WERI-Rb-1 (cell line): ENCODE measurements around the gene SHTN1.
A peak's percentile ranks its signal among the peaks of the same experiment; 100 is the strongest.

ENCODE experiments used
- DNase-seq: peaks from one replicate; pipeline ENCODE4 v3.0.0-alpha.2; 2020
- H3K27ac ChIP-seq: fragments of 250-450 bp; sonication (Bioruptor Pico); 2 replicates; pipeline ENCODE4 v1.5.1; 2020; ENCODE audit warnings: mild to moderate bottlenecking, moderate library complexity
- H3K27me3 ChIP-seq: fragments of 250-450 bp; sonication (Bioruptor Pico); 2 replicates; pipeline ENCODE4 v1.5.1; 2021; ENCODE audit warnings: mild to moderate bottlenecking, low read depth, moderate library complexity; ENCODE audit not compliant: insufficient read depth, severe bottlenecking
- H3K36me3 ChIP-seq: fragments of 250-450 bp; sonication (Bioruptor Pico); 2 replicates; pipeline ENCODE4 v1.5.1; 2020; ENCODE audit warnings: mild to moderate bottlenecking, moderate library complexity
- H3K4me3 ChIP-seq: 2 replicates; pipeline ENCODE4 v1.5.1; 2011; ENCODE audit warnings: low read depth, mild to moderate bottlenecking, control low read depth, low read length
- H3K9me3 ChIP-seq: fragments of 250-450 bp; sonication (Bioruptor Pico); 2 replicates; pipeline ENCODE4 v1.5.1; 2021; ENCODE audit warnings: mild to moderate bottlenecking, moderate library complexity; ENCODE audit not compliant: severe bottlenecking
- TF ChIP-seq, protein P1 (sequence below): IDR thresholded peaks from 2 replicates; pipeline ENCODE4 v1.5.1; 2011; ENCODE audit warnings: low read depth, mild to moderate bottlenecking, control low read depth, inconsistent platforms, low read length

SHTN1 gene

DNA sequence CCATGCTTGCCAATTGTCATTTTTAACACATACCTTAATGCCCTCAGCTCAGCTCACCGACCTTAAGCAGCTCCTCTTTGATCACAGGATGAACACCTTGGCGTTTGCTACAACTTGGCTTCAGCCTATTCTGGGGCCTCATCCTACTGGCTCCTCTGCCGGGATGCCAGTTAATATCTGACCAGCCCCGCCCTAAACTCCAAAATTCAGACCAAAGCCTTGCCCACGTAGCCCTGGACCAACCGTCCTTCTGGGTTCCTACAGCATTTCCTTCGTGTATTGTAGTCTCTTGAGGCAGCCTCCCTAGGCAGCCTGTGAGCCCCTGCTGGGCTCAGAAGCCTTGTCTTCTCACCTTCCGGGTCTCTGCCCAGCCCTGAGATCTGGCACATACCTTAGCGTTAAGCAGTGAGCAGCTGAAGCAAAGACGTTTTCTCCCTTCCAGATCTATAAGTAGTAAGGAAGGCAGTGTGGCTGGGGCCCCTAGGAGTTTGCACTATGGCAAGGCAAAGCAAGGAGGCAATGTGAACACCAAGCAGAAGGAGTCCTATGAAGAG is 154.9 kb downstream of the SHTN1 start:
- Histone ChIP-seq H3K9me3 (no peaks in the 10 kb centered on the region), H3K27ac (peak overlapping the region; percentile 77), H3K4me3 (peak overlapping the region; percentile 93), H3K36me3 (no peaks in the 10 kb centered on the region), H3K27me3 (no peaks in the 10 kb centered on the region)
- TF ChIP-seq, protein P1, sequence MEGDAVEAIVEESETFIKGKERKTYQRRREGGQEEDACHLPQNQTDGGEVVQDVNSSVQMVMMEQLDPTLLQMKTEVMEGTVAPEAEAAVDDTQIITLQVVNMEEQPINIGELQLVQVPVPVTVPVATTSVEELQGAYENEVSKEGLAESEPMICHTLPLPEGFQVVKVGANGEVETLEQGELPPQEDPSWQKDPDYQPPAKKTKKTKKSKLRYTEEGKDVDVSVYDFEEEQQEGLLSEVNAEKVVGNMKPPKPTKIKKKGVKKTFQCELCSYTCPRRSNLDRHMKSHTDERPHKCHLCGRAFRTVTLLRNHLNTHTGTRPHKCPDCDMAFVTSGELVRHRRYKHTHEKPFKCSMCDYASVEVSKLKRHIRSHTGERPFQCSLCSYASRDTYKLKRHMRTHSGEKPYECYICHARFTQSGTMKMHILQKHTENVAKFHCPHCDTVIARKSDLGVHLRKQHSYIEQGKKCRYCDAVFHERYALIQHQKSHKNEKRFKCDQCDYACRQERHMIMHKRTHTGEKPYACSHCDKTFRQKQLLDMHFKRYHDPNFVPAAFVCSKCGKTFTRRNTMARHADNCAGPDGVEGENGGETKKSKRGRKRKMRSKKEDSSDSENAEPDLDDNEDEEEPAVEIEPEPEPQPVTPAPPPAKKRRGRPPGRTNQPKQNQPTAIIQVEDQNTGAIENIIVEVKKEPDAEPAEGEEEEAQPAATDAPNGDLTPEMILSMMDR, result no peak
- no peak for DNase-seq

DNA sequence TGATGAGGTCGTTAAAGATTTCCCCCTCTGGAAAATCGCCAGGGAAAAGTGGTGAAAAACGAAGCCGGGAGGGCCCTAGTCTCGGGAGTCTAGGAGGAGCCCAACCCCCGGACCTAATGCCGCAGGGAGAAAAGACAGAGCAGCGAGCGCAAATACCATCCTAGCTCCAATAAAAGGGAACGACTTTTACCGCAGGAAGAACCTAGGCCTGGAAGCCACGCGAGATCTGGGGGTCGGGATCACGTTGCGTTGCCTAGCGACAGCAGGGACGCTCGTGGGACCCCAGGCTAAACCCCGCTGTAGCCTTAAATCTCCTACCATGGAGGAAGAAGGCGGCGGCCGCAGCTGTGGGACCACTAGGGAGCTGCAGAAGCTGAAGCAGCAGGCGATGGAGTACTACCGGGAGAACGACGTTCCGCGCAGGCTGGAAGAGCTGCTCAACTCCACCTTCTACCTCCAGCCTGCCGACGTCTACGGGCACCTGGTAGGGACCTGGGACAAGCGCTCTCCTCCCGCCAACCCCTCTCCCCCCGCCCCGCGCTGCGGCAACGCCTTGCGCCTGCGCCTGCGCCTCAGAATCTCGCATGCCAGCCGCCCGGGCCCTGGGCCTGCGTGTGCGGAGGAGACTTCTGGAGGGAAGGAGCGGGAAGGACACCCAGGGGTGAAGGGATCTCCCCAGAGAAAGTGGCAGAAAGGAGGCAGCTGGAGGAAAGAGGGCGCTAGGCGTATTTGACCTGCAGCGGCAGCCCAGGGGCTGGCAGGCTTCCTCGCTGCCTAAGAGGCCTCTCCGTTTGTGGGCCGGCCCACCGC is 155.5 kb downstream of the SHTN1 start, which contains the start of gene ENO4:
ENO4 (plus strand) TSS at position 252 of the 810 bp plus-strand sequence; CDS start at position 320, 68 bp downstream.
- peak within 1 kb of the TSS; percentile 77 for H3K27ac ChIP-seq
- H3K9me3 ChIP-seq, result no peaks in the 10 kb centered on the region
- TF ChIP-seq, protein P1, result no peak
- H3K27me3 ChIP-seq, result no peaks in the 10 kb centered on the region
- H3K36me3 ChIP-seq, result no peaks in the 10 kb centered on the region
- peak; percentile 94 for DNase-seq
- H3K4me3 ChIP-seq, result peak within 1 kb of the TSS; percentile 93

DNA sequence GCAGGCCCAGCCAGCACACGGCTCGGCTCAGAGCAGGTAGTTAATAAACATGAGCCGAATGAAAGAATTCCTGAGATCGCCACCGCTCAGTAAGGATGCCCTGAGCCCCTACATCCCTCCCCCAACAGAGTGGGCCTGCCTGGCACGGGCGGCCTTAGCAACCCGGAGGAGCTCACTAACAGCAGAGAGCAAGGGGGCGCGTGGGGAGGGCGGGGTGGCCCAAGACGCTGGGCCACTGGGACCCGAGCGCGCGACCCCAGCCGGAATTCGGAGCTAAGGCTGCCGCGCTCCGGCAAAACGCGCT is 156.1 kb downstream of the SHTN1 start:
- TF ChIP-seq, protein P1, result no peak
- Histone ChIP-seq H3K36me3 (no peaks in the 10 kb centered on the region), H3K9me3 (no peaks in the 10 kb centered on the region), H3K27me3 (no peaks in the 10 kb centered on the region), H3K27ac (peak overlapping the region; percentile 77), H3K4me3 (peak overlapping the region; percentile 93)
- peak; percentile 28 for DNase-seq

DNA sequence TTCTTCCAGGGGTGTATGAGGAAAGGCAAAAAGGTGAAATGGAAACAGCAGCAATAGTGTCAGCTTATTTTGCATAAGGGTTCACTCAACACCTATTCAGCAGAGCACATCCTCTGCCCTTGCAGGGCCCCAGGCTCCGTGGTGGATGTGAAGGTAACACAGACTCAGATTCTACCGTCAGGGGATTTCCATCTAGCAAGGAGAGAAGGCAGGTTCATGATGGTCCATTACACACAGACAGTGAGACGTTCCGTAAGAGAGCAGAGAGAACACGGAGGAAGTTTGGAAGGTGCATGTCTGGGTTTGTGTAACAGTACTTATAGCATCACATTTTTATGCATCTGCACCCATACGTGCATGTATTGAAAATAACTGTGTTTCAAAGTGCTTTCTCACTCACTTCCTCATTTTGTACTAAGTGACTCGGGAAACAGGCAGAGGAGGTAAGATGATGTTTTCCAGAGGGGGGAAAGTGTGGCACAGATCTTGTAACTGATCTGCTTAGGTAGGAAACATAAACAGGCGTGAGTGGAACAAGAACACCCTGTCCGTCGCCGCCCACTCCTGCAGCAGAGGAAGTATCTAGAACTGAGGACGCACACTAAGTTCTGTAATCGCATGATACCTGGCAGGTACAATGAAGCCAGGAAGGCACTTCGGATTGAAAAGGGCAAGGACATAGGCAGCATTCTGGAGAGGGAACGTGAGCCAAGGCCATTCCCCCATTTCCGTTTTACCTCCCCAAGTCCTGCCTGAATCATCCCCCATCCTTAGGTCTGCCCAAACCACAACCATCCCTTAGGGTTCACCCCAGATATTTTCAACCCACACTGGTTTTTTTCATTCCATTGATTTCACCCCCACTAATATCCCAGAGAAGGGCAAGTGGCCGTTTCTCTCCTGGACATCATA is 156.7 kb downstream of the SHTN1 start:
- peak overlapping the region; percentile 93 for H3K4me3 ChIP-seq
- TF ChIP-seq, protein P1, result no peak
- no peak for DNase-seq
- no peaks in the 10 kb centered on the region for H3K27me3 ChIP-seq
- H3K36me3 ChIP-seq, result no peaks in the 10 kb centered on the region
- H3K9me3 ChIP-seq, result no peaks in the 10 kb centered on the region
- peak overlapping the region; percentile 77 for H3K27ac ChIP-seq

DNA sequence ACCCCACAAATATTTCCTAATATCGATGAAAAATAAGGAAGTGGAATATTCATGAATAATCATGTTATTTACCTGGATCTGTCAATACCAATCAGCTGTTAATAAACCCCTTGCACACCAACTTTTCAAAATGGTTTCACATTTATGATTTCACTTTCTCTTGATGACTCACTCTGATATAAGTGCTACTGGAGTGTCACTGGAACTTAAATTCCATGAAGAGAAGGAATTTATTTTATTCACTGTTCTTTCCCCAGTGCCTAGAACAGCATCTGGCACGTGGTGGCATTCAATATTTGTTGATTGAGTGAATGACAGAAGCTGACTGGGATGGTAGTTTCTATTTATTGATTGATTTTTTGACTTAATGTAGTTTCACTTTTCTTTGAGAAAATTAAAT is 159.2 kb downstream of the SHTN1 start:
- Histone ChIP-seq H3K9me3 (no peaks in the 10 kb centered on the region), H3K4me3 (no peak overlapping the region), H3K36me3 (no peaks in the 10 kb centered on the region), H3K27me3 (no peaks in the 10 kb centered on the region), H3K27ac (no peak overlapping the region)
- DNase-seq, result no peak
- TF ChIP-seq, protein P1, result no peak
